GM20000 (cell line): Measurements from ENCODE around the gene SHISA2.

Experiments used
- DNase-seq: peaks from one replicate; pipeline ENCODE4 v3.0.0; 2012; ENCODE audit warnings: low spot score
- TF ChIP-seq, protein P1 (sequence below): IDR thresholded peaks from 2 replicates; pipeline ENCODE4 v1.5.1; 2012; ENCODE audit warnings: mild to moderate bottlenecking, control low read depth; ENCODE audit errors: extremely low read depth, missing control alignments

Gene SHISA2

DNA sequence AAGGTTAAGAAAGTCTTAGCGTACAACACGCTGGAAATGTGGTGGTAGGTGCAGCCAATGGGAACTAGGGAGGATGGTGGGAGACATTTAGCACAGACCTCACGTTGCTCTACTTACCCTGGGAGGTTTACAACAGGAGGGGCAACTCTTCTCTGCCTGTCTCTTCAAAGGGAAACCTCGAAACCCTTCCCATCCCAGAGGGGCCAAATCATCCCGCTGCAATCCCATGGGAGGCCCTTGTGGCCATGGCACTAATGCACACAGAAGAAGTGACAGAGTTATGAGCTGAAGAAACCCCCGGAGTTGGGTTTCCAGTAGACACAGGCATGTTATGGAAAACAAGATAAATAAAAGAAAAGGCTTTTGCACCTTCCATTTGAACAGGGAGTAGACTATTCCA lies 35.6 kb downstream of the SHISA2 start:
- TF ChIP-seq, protein P1, sequence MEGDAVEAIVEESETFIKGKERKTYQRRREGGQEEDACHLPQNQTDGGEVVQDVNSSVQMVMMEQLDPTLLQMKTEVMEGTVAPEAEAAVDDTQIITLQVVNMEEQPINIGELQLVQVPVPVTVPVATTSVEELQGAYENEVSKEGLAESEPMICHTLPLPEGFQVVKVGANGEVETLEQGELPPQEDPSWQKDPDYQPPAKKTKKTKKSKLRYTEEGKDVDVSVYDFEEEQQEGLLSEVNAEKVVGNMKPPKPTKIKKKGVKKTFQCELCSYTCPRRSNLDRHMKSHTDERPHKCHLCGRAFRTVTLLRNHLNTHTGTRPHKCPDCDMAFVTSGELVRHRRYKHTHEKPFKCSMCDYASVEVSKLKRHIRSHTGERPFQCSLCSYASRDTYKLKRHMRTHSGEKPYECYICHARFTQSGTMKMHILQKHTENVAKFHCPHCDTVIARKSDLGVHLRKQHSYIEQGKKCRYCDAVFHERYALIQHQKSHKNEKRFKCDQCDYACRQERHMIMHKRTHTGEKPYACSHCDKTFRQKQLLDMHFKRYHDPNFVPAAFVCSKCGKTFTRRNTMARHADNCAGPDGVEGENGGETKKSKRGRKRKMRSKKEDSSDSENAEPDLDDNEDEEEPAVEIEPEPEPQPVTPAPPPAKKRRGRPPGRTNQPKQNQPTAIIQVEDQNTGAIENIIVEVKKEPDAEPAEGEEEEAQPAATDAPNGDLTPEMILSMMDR: no peak
- DNase-seq: no peak

DNA sequence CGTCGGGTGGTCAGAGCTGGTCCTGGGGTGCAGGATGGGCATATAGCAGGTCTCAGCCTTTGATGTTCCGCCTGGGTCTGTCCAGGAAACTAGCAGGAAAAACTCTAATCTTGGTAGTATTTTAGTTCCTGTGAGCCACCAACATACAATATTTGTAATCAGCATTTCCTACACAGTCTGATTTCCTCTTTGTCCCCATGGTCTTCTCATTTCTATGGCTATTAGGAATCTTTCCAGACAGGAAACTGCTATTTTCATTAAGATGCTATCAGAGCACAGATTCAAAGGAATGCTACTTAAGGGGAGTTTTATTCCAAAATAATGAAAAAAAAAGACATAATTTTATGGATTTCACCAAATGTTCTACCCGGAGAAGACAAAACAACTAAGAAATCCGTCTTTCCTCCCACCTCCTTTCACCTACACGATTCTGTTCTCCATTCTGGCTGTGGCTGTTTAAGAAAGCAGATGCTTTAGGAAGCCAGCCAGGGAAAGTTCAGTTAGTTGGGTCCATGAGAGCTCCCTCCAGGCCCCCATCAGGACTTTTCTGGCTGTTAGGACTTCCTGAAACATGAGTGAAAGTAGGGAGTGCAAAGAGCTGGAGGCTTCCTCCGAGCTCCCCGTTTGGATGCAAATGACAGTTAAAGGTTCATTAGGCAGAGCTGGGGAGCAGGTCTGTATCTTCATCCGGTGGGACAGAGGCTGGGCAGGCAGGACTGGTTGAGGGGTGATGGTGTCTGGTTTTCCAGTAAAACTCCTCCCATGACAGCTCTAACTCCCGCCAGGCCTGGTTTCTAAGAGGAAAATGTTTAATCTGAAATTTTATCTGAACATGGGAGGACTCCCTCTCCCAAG lies 36.3 kb downstream of the SHISA2 start:
- TF ChIP-seq, protein P1: no peak
- DNase-seq: peak; percentile 4

DNA sequence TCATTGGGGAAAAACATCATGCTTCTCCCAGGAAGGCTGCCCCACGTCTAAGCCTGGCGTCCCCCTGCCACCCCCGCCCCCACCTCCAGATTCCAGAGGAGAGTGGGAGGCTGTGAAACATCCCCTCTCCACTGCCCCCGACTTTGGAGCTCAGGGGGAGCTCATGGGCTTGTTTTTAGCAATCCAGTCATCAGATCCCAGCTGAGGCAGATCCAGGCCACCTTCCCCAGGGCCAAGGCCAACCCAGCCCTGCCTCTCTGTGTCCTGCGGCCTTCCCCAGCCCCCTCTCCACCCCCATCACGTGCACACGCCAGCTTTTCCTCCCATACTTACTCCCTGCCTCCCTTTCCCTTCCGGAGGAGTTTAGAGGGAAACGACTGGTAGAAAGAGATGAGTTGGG lies 38.8 kb downstream of the SHISA2 start:
- peak; percentile 3 for DNase-seq
- TF ChIP-seq, protein P1: no peak

DNA sequence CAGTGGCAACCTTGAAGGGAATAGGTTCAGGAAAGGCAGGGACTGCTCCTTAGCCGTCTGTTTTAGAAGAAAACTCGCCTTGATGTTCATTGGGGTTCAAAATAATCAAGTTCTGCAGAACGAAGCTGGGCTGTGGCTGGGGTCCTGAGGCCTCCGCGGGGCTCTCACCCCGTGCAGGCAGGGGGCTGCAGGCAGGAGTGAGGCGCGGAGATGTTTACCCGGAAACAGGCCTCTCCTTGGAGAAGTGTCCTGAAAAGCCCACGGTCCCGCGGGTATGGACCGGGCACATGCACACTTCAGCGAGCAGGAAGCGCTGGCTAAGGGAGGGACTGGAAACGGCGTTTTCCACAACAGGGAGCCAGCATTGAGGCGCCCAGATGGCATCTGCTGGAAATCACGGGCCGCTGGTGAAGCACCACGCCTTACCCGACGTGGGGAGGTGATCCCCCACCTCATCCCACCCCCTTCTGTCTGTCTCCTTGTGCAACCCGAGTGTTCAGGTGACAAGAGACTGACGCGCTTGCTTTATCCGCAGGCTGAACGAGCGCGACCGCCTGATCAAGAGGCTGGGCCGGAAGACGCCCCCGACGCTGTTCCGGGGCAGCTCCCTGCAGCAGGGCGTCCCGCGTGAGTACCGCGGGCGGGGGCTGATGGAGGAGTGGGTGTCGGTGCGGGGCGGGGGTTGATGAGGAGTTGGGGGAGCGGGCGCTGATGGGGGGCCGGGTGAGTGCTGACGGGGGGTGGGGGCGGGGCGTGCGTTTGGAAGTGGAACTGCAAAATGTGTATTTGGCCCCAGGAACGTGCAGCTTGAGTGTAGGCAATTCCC lies 39.6 kb downstream of the SHISA2 start:
- TF ChIP-seq, protein P1: no peak
- DNase-seq: no peak

DNA sequence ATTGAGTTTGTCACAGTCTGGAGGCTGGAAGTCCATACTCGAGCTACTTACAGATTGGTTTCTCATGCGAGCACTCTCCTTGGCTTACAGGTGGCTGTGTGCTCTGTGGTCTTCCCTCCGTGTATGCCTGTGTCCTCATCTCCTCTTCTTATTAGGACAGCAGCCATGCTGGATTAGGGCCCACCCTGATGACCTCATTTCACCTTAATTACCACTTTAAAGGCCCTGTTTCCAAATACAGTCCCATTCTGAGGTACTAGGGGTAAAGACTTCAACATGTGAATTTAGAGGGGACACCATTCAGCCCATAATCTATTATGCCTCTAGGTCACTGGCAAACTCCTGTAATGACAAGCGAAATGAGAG lies 40.6 kb downstream of the SHISA2 start:
- TF ChIP-seq, protein P1: no peak
- DNase-seq: no peak

DNA sequence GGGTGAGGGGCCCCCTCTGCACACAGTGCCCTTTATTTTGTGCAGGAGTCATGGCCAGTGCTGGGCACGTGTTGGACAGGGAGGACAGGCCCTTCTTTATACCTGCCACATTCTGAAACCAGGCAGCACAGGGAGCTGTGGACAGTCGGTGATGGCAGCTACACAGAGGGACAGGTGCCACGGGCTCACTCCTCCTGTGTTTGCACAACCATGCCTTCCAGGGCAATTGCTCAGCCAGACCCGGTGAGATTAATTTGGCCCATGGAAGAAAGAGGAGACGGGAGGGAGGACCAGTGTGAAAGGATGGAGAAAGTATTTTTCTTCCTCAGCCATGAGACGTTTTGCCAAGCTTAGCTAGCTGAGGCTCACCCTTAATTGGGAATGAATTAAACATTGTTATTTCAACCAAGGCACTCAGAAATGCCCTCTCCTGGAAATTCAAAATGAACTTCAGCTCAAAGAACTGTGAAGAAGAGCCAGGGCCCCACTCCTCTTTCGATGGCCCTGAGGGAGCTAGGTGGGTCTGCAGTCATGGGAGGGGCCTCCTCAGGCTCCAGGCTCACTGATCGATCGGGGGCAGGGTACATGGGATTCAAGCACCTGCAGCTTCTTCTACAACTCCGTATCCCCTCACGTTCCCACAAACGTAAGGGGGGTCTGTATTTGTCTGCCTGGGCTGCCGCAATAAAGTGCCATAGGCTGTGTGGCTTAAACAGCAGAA lies 41.2 kb downstream of the SHISA2 start:
- DNase-seq: peak; percentile 1
- TF ChIP-seq, protein P1: no peak
